GM21717 (cell line): ENCODE results near the gene ME1.
"Not testable (repeated sequence)": the region's sequence is repeated elsewhere in the genome, so short reads cannot be mapped to it uniquely, and the experiment has no call there.

Experiments
- ATAC-seq: cut with Tn5 transposase; IDR thresholded peaks from one replicate; pipeline ENCODE4 v1.9.1; 2021; ENCODE audit warnings: mild to moderate bottlenecking, moderate library complexity; ENCODE audit not compliant: unreplicated experiment

The ME1 gene

GRCh38 chr6:83432636-83433035 lies 1.8 kb upstream of the ME1 start:
- no peak for ATAC-seq

DNA sequence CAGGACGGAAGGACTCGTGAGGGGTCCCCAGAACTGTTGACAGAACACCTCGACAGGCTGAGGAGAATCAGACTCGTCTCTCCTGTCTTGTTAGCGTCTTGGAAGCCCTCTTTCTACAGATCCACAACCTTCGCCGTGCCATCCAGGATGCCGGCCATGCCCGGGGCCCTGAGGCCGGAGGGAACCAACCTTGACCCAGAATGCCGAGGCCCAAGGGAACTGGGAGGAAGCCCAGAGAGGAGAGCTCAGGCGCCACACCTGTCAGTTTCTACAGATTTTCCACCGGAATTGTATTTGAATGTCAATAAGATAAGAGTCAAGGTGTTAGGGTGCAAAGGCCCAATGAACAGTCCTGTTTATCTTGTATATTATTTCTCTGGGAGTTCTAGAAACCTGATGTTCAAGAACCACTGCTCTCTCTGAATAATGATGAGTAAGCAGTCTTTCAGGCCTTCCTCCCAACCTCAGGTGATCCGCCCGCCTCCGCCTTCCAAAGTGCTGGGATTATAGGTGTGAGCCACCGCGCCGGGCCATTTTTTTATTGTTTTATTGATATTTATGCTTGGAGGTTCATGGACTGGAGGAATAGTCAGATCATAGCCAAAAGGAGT lies 799 bp upstream of the ME1 start:
- no peak for ATAC-seq

DNA sequence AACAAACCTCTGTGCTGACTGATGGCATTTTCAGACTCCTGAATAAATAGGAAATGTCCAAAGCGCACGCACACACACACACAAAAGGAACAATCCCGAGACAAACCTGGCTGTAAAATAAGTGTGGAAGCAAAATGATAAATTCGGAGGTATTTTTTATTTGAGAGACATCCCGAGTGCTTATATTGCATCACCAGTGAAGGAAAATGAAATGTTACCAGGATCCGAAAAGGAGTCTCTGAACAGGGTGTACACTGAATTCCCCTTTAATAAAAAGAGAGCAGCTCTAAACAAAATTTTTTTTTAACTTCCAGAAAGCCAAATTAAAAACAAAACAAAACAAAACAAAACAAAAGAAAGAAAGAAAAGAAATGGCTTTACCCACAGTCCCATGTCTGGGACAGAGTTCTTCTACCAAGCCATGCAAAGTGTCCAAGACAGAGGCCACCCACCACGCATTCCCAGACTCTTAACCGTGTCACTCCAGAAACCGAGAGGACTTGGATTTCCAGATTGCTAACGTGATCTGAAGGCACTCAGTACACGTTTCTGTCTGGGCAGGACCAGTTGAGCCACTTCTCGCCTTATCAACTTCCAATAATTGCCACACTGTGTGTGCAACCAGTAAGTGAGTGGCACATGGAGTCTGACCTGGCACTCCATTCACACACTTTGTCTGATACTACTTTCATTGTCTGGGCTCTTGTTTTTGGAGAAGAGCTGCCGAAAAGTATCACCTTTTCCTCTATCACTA lies 817 bp downstream of the ME1 start:
- ATAC-seq: peak; percentile 9

DNA sequence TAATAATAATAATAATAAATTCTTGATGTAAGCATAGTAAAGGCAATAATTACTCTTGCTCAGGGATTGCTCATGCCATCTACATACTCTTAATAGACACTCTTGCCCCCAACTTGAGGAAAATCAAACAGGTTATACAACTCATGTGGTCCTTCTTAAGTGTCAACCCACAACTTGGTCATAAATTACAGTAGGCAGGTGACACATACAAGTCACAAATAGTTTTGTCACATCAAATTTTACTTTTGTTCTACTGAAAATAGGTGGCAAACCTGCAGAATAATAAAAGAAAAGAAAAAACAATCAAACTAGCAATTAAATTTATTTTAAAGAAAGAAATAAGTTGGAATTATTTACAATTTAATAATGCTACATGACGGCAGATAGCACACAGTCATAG lies 1.6 kb downstream of the ME1 start:
- ATAC-seq: no peak

- ATAC-seq: no peak
These were observed 6.3 kb downstream of the ME1 start for GRCh38 chr6:83424392-83425018.

- no peak for ATAC-seq
These were observed 12.8 kb downstream of the ME1 start for GRCh38 chr6:83417880-83418663.

GRCh38 chr6:83413068-83413467 lies 17.8 kb downstream of the ME1 start:
- ATAC-seq: no peak

- no peak for ATAC-seq
These were observed 19.1 kb downstream of the ME1 start for GRCh38 chr6:83411731-83412130.

DNA sequence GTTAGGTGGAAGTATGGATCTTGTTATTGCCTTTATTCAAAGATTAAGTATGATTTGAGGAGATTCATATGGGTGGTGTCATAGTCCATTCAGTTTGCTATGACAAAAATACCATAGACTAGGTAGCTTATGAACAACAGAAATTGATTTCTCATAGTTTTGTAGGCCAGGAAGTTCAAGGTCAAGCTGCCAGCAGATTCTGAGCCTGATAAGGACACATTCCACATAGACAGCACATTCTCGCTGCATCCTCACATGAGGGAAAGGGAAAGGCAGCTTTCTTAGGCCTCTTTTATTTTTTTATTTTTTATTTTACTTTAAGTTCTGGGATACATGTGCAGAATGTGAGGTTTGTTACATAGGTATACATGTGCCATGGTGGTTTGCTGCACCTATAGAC lies 27.7 kb downstream of the ME1 start:
- no peak for ATAC-seq

DNA sequence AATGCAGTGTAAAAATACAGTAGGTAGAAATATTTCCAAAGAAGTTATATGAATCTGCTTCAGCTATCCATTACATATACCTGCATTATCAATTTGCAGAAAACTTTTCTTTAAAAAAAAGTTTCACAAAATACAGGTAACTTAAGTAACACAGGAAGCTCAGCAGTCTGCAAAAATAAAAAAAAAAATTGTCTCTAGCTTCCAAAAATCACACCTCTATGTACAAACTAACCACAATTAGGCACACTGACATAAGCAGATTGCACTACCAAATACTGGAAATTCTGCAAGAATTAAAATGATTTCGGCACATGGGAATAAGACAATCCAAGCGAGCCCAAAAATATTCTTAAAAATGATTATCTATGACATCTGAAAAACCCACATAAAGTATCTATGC lies 41.2 kb downstream of the ME1 start:
- no peak for ATAC-seq

DNA sequence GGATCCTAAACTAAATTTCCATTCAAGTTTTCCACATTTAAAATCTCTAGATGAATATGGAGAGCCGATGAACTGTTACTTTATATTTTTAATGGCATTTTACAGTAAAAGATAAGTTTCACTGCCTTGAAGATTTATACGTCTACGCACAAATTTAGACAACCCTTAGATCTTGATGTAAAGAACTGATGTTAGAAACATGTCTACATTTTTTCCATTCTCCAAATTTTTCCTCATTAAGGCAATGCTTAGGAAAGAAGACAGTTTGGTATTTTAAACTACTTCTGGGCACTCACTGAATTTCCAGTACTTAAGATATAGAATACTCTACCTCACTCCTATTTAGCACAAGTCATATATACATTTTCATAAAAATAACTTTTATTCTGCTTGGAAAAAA lies 45.4 kb downstream of the ME1 start:
- no peak for ATAC-seq

DNA sequence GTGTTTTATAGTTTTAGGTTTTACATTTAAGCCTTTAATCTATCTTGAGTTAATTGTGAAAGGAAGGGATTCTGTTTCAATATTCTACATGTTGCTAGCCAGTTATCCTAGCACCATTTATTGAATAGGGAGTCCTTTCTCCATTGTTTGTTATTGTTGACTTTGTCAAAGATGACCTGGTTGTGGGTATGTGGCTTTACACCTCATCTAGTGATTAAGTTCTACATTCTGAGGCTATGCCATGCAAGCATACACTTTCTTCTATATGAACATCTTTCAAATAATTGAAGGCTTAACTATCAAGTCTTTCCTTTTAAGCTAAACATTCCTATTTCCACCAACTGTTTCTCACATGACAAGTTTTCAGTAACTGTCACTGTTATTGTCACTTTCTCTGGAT lies 46.1 kb downstream of the ME1 start:
- ATAC-seq: no peak

DNA sequence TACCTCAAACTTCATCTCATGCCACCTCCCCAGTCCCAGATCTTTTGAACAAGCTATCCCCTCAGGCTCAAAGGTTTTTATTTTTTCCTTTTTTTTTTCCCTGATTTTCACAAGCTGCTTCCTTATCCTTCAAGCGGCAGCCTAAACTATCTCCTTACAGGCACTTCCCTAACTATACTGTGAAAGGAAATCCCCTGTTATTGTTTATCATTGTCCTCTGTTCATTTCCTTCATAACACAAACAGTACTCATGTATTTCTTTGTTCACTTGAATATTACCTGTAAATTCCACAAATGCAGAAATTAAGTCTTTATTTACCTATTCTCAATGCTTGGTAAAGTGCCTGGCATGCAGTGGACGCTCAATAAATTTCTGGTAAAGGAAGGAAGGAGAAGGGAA lies 48.9 kb downstream of the ME1 start:
- no peak for ATAC-seq

GRCh38 chr6:83378621-83379388 lies 52.0 kb downstream of the ME1 start:
- no peak for ATAC-seq

DNA sequence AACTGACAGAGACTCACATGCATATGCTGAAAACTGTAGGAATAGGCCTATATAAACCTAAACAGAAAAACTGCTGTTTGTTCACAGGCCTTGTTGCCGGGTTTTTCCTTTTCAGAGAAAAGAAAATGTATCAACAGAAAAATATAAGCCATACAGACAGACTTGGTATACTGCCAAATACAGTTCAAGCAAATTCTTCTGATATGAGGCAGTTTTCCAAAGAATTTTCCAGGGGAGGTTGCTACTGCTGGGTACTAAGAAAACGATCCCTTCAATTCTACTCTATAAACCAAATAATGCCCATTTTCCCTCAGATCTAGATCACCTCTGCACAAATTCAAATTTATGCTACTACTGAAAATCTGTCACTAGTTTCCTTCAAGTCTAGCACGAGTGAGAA lies 59.4 kb downstream of the ME1 start:
- ATAC-seq: no peak

DNA sequence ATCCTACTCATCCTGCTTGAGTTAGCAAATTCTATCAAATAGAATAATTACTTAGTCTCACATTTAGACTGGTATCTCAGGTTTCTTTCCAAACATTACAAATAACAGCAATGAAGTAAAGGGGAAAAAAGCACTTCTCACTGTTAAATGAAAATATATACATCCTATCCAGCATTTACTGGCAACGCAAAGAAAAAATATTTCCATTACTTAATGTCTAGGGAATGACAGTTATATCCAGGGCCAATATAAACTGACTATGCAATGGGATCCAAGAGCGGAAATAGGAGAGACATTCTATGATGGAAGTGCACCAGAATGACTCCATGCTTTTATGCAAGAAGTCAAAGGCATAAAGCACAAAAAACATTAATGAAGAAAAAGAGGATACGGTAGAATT lies 60.3 kb downstream of the ME1 start:
- no peak for ATAC-seq

- ATAC-seq: no peak
These were observed 61.2 kb downstream of the ME1 start for GRCh38 chr6:83369692-83370091.

GRCh38 chr6:83368577-83368976 lies 62.3 kb downstream of the ME1 start:
- no peak for ATAC-seq

DNA sequence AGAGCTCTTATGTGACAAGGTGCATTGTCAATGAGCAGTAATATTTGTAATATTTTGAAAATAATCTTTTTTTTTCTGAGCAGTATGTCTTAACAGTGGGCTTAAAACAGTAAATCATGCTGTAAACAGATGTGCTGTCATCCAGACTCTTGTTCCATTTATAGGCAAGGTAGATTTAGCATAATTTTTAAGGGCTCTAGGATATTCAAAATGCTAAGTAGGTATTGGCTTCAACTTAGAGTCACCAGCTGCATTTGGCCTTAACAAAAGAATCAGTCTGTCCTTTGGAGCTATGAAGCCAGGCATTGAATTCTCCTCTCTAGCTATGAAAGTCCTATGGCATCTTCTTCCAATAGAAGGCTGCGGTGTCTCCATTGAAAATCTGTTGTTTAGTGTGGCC lies 63.7 kb downstream of the ME1 start:
- no peak for ATAC-seq

- ATAC-seq: no peak
These were observed 64.9 kb downstream of the ME1 start for GRCh38 chr6:83365931-83366330.

DNA sequence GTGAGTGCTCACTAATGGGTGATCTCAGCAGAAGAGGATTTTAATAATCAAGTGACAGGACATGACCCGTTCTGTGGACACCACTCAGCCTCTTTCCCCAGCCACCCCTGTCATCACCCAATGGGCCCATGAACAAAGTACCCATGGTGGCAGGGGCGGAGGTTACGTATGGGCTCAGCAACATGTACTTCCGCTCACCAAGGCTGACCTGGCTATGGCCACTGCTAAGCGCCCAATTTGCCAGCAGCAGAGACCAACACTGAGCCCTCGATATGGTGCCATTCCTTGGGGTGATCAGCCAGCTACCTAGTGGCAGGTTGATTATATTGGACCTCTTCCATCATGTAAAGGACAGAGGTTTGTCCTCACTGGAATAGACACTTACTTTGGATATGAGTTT lies 68.5 kb downstream of the ME1 start:
- not testable (repeated sequence) for ATAC-seq
